ENCODE data around the gene JHY.

Gene JHY

DNA sequence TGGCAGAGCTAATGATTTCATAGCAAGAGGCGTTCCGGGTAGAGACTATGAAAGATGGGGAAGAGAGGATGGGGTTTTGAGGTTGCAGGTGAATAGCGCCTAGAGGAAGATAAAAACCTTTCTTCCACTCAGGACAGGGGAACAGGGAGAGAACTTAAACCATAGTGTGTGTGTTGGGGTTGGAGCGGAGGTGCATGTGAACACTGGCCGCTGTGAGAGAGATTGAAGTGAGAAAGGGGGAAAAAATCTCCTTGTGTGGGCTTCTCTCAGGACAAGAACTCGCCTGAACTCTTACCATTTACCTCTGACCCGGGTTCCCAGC, 95.7 kb downstream of the JHY start:
- Histone ChIP-seq H3K9me3 (ENCODE audit: control insufficient read depth in 2 of 2, low read length in 2 of 2) (peaks cover 0 to 3% of the 10 kb centered on the region in 2 donors), H3K4me1 (ENCODE audit: control insufficient read depth in 2 of 2, insufficient read depth in 2 of 2, low read length in 2 of 2) (no peaks in the 10 kb centered on the region), H3K9ac (ENCODE audit: low read depth in 1 of 2, low read length in 2 of 2) (no peak overlapping the region), H3K27ac (ENCODE audit: low read depth in 2 of 2, low read length in 2 of 2) (no peak overlapping the region), H3K36me3 (ENCODE audit: control insufficient read depth in 2 of 2, insufficient read depth in 2 of 2, low read length in 2 of 2) (no peaks in the 10 kb centered on the region), H3K27me3 (ENCODE audit: control insufficient read depth in 2 of 2, insufficient read depth in 2 of 2, low read length in 2 of 2) (peaks cover 63 to 67% of the 10 kb centered on the region in 2 donors), H3K4me3 (ENCODE audit: low read length in 2 of 2) (no peak overlapping the region)

DNA sequence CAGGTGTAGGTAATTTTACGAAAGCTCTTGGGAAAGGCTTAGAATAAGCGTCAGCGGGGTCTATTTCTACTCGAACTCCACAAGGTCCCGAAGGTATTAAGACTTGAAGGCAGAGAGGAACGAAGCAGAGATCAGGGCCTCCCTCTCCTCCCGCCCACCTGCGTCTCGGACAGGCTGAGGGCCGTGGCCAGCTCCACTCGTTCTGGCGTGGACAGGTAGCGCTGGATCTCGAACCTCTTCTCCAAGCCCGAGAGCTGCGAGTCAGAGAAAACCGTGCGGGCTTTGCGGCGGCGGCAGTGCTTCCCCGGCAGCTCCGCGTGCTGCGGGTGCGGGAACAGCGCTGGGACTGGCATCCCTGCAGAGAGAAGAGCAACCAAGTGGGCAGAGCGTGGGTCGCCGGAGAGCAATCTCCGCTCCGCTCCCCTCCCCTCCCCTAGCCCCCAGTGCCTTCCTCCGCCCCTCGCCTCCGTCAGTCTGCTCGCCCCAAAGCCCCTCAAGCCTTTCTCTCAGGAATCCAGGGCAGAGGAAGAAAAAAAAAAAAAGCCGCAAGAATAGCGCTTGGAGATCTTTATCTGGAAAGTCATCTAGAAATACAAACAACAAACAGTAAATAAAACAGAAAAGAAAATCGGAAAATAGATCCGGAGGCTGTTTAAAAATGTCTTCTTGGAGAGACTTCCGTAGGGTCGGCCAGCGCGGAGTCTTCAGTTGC, 96.7 kb downstream of the JHY start:
- Histone ChIP-seq H3K36me3 (ENCODE audit: control insufficient read depth in 2 of 2, insufficient read depth in 2 of 2, low read length in 2 of 2) (no peaks in the 10 kb centered on the region), H3K9ac (ENCODE audit: low read depth in 1 of 2, low read length in 2 of 2) (no peak overlapping the region), H3K9me3 (ENCODE audit: control insufficient read depth in 2 of 2, low read length in 2 of 2) (peaks cover 0 to 3% of the 10 kb centered on the region in 2 donors), H3K27ac (ENCODE audit: low read depth in 2 of 2, low read length in 2 of 2) (no peak overlapping the region), H3K4me3 (ENCODE audit: low read length in 2 of 2) (no peak overlapping the region), H3K4me1 (ENCODE audit: control insufficient read depth in 2 of 2, insufficient read depth in 2 of 2, low read length in 2 of 2) (no peaks in the 10 kb centered on the region), H3K27me3 (ENCODE audit: control insufficient read depth in 2 of 2, insufficient read depth in 2 of 2, low read length in 2 of 2) (peaks cover 70 to 71% of the 10 kb centered on the region in 2 donors)

DNA sequence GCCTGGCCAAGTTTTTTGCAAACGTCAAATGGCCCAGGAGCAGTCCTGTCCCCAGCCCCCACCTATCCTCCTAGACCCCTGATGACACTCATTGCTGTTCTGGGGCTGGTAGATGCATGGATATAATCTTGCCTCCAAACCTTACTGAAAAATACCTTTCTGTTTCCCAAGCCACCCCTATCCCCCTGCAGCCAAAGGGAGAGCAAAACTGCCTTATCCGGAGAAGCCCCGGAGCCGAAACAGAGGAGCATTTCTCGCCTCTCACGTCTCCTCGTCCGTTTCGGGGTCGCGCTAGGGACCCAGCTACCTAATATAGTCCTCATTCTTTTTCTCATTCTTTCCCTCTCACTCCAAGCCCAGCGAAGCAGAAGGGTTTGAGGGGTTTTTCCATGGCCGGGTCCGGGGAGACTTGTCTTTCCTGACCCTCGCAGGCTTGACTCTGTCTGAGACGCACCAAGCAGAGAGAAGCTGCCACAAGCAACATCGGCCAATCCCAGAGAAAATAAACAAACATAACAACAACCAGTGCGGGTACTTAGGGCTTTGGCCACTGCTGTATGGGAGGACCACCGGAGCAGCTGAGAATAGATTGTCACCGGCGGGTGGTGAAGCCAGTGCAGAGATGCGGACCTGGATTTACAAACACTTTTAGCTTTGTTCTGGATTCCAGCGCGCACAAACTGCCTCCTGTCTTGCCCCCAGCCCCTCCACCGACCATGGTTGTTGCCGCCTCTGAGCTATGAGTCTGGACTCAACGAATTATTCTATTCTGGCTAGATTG, 97.4 kb downstream of the JHY start:
- no peak overlapping the region for H3K9ac ChIP-seq (ENCODE audit: low read depth in 1 of 2, low read length in 2 of 2)
- H3K27me3 ChIP-seq (ENCODE audit: control insufficient read depth in 2 of 2, insufficient read depth in 2 of 2, low read length in 2 of 2), result peaks cover 72 to 75% of the 10 kb centered on the region in 2 donors
- H3K4me1 ChIP-seq (ENCODE audit: control insufficient read depth in 2 of 2, insufficient read depth in 2 of 2, low read length in 2 of 2), result no peaks in the 10 kb centered on the region

DNA sequence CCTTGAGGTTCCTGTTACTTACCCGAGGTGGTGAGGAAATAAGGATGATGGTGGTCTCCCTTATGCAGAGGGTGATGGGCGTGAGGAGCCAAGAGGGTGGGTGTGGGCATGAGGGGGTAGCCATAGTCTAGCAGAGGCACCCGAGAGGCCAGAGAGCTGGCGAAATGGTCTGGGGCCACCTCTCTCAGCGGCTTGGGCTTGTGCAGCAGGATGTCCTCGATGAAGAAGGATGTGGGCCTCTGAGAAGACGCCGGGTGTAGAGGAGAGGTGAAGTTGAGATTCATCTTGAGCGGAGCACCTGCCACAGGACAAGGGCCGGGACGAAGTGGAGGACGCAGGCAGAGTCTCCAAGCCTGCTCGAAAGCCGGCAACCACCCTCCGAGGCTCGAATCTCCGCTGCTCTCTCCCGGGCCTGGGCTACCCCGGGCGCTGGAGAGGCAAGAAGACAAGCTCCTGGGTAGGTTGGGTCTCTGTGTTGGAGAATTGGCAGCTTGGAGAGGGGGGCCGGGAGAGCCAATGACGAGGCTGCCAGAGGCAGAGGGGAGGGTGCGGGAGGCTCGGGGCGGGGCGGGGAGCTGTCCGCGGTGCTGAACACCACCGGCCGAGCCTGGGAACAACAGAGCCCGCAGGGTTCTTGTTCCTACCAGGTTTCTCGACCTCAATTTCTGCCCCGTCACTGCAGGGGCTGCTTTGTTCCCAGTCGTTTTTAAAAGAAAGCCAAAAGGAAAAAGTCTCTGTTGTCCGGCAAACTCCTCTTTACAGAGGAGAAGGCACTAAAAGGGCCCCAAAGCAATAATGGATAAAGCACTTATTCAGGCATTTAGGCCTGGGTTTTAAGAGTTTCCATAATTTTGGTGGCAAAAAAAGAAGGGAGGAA, 99.1 kb downstream of the JHY start, which contains the start of gene BSX:
BSX (minus strand) TSS at position 447 of the 877 bp plus-strand sequence; CDS start at position 284, 163 bp downstream.
- H3K27ac ChIP-seq (ENCODE audit: low read depth in 2 of 2, low read length in 2 of 2), result no peak within 1 kb of the TSS
- peaks cover 0 to 3% of the 10 kb centered on the region in 2 donors for H3K9me3 ChIP-seq (ENCODE audit: control insufficient read depth in 2 of 2, low read length in 2 of 2)
- H3K9ac ChIP-seq (ENCODE audit: low read depth in 1 of 2, low read length in 2 of 2), result no peak within 1 kb of the TSS
- H3K4me1 ChIP-seq (ENCODE audit: control insufficient read depth in 2 of 2, insufficient read depth in 2 of 2, low read length in 2 of 2), result no peaks in the 10 kb centered on the region
- H3K36me3 ChIP-seq (ENCODE audit: control insufficient read depth in 2 of 2, insufficient read depth in 2 of 2, low read length in 2 of 2), result no peaks in the 10 kb centered on the region
- no peak within 1 kb of the TSS for H3K4me3 ChIP-seq (ENCODE audit: low read length in 2 of 2)
- peaks cover 74 to 77% of the 10 kb centered on the region in 2 donors for H3K27me3 ChIP-seq (ENCODE audit: control insufficient read depth in 2 of 2, insufficient read depth in 2 of 2, low read length in 2 of 2)

More for the DNA sequence above, 97.4 kb downstream of the JHY start:
- Histone ChIP-seq H3K36me3 (ENCODE audit: control insufficient read depth in 2 of 2, insufficient read depth in 2 of 2, low read length in 2 of 2) (no peaks in the 10 kb centered on the region), H3K9me3 (ENCODE audit: control insufficient read depth in 2 of 2, low read length in 2 of 2) (peaks cover 0 to 3% of the 10 kb centered on the region in 2 donors), H3K27ac (ENCODE audit: low read depth in 2 of 2, low read length in 2 of 2) (no peak overlapping the region), H3K4me3 (ENCODE audit: low read length in 2 of 2) (no peak overlapping the region)

DNA sequence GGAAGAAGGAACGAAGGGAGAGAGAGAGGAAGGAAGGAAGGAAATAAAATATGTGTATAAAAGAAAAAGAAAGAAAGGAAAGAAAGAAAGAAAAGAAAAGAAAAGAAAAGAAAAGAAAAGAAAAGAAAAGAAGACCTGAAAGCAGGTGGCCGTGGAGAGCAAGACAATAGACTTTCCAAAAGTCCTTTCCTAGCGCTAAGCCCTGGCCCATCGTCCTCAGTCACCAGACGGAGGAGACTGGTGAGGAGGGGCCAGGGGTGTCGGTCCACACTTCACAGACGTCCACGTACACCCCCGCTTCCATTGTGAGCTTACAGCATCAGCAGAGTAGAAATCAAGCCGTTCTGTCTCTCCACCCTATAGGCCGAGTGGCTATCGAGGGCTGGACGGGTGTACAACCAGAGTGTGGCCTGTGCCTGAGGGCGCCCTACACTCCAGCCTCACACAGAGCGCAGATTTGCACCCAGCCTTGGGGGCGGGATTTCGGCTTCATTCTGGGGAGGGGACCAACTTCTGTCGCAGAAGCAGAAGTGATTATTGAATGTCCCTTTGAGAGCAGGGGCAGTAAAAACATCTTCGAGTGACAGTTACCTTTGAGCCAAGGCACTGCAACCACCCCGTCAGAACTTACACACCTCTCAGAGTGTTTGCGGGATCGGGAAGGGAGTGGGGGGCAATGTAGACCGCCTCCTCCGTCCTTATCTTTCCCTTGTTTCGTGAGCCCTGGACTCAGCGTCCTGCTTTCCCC, 101.1 kb downstream of the JHY start:
- H3K27me3 ChIP-seq (ENCODE audit: control insufficient read depth in 2 of 2, insufficient read depth in 2 of 2, low read length in 2 of 2), result peaks cover 57 to 62% of the 10 kb centered on the region in 2 donors
- no peak overlapping the region for H3K27ac ChIP-seq (ENCODE audit: low read depth in 2 of 2, low read length in 2 of 2)
- H3K9me3 ChIP-seq (ENCODE audit: control insufficient read depth in 2 of 2, low read length in 2 of 2), result peaks cover 0 to 3% of the 10 kb centered on the region in 2 donors
- H3K9ac ChIP-seq (ENCODE audit: low read depth in 1 of 2, low read length in 2 of 2), result no peak overlapping the region
- H3K36me3 ChIP-seq (ENCODE audit: control insufficient read depth in 2 of 2, insufficient read depth in 2 of 2, low read length in 2 of 2), result no peaks in the 10 kb centered on the region
- peak overlapping the region; percentile 42 to 58 for H3K4me3 ChIP-seq (ENCODE audit: low read length in 2 of 2)
- no peaks in the 10 kb centered on the region for H3K4me1 ChIP-seq (ENCODE audit: control insufficient read depth in 2 of 2, insufficient read depth in 2 of 2, low read length in 2 of 2)

DNA sequence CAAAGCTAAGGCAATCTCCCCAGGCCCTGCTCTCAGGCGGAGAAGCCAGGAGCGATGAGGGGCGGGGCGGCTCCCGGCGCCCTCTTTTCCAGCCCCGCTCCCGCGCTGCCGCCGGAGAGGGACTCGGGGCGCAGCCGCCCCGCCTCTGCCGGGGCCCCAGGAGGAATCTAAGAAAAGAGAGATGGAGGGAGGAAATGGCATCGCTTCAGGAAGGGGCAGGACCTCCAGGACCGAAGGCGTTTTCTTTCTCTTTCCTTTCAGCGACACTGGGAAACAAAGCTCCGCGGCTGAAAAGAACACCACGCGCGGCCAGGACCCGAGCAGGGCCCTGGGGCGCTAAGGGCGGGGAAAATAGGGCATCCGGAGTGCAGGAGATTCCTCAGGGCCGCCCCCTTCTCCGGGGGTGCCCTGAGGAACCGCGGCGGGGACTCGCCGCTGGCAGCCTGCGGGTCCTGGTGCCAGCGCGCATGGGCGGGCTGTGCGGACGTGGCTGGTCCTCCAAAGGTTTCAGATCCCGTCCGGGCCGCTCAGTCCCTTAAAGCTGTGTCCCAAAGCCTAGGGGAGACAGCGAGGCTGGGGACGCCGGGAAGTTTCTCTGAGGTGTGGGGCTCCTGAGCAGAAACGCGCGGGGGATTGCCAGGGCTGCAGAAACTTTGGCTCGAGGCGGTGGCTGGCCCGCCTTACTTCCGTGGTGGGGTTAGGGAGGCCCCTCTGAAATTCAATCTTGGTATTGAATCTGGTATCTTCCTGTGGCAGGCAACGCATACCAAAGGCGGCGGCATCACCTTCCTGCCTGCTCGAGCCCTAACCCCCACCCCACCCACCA, 101.8 kb downstream of the JHY start:
- Histone ChIP-seq H3K9me3 (ENCODE audit: control insufficient read depth in 2 of 2, low read length in 2 of 2) (peaks cover 0 to 3% of the 10 kb centered on the region in 2 donors), H3K27ac (ENCODE audit: low read depth in 2 of 2, low read length in 2 of 2) (no peak overlapping the region), H3K4me1 (ENCODE audit: control insufficient read depth in 2 of 2, insufficient read depth in 2 of 2, low read length in 2 of 2) (no peaks in the 10 kb centered on the region), H3K4me3 (ENCODE audit: low read length in 2 of 2) (peak overlapping the region; percentile 42 to 58), H3K9ac (ENCODE audit: low read depth in 1 of 2, low read length in 2 of 2) (no peak overlapping the region), H3K27me3 (ENCODE audit: control insufficient read depth in 2 of 2, insufficient read depth in 2 of 2, low read length in 2 of 2) (peaks cover 55 to 57% of the 10 kb centered on the region in 2 donors), H3K36me3 (ENCODE audit: control insufficient read depth in 2 of 2, insufficient read depth in 2 of 2, low read length in 2 of 2) (no peaks in the 10 kb centered on the region)

DNA sequence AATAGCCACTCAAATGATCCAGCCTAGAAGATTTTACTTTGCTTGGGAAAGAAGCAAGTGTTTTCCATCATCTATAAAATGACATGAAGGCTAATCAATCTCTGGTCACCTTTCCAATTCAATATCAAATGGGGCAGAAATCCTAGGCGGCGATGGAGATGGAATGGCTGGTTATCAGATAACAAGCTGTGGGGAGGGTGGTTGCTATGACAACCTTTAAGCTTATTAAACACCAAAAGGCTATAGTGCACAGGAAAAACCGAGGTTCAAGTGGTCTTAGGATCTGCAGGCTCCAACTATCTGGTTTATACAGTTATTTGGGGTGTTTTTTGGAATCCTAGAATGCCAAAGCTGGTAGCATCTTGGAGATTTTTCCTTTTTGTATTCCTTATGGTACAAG, 113.0 kb downstream of the JHY start:
- Histone ChIP-seq H3K4me1 (ENCODE audit: control insufficient read depth in 2 of 2, insufficient read depth in 2 of 2, low read length in 2 of 2) (no peaks in the 10 kb centered on the region), H3K36me3 (ENCODE audit: control insufficient read depth in 2 of 2, insufficient read depth in 2 of 2, low read length in 2 of 2) (no peaks in the 10 kb centered on the region), H3K9me3 (ENCODE audit: control insufficient read depth in 2 of 2, low read length in 2 of 2) (no peaks in the 10 kb centered on the region), H3K9ac (ENCODE audit: low read depth in 1 of 2, low read length in 2 of 2) (no peak overlapping the region), H3K27ac (ENCODE audit: low read depth in 2 of 2, low read length in 2 of 2) (no peak overlapping the region), H3K4me3 (ENCODE audit: low read length in 2 of 2) (no peak overlapping the region), H3K27me3 (ENCODE audit: control insufficient read depth in 2 of 2, insufficient read depth in 2 of 2, low read length in 2 of 2) (no peaks in the 10 kb centered on the region)

DNA sequence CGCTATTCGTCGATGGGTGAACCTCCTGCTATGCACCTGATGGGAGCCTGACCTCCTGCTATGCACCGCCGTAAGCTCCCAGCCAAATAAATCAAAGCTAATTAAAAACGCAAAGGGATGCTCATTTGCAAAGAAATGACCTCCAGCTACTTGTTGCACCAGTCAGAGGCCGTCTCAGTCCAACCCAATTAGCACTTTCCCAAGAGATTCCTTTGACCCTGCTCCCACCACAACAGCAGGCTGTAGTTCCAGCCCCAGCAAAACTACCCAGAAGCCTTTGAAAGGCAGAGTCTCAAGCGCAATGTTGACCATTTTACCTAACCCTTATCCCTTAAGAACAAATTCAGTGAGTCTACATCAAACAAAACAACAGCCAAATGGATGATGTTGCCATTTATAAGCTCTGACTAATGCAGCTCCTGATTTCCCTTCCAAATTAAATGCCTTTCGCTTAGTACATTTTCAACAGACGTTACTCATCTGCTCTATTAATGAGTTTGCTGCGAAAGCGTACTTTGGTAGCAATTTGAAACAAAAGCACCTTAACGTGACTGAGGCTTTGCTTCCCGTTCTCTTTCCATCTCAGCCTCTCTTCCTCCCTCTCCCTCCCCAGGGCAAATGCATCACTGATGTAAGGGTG, 116.3 kb downstream of the JHY start:
- Histone ChIP-seq H3K36me3 (ENCODE audit: control insufficient read depth in 2 of 2, insufficient read depth in 2 of 2, low read length in 2 of 2) (no peaks in the 10 kb centered on the region), H3K9me3 (ENCODE audit: control insufficient read depth in 2 of 2, low read length in 2 of 2) (no peaks in the 10 kb centered on the region), H3K4me1 (ENCODE audit: control insufficient read depth in 2 of 2, insufficient read depth in 2 of 2, low read length in 2 of 2) (no peaks in the 10 kb centered on the region), H3K4me3 (ENCODE audit: low read length in 2 of 2) (no peak overlapping the region), H3K27ac (ENCODE audit: low read depth in 2 of 2, low read length in 2 of 2) (no peak overlapping the region), H3K27me3 (ENCODE audit: control insufficient read depth in 2 of 2, insufficient read depth in 2 of 2, low read length in 2 of 2) (no peaks in the 10 kb centered on the region), H3K9ac (ENCODE audit: low read depth in 1 of 2, low read length in 2 of 2) (no peak overlapping the region)

Measured in mucosa of rectum (tissue), 2 donors.